ENCODE measurements around the gene DNM1L. TPM values are rescaled to one million over a fixed set of nuclear protein-coding genes. Genes with fewer than 3 reads are reported as not detected.

The DNM1L gene
- total RNA-seq, 4 donors from 2014 or later: 30.6 to 91.6 (median 50.0) TPM

GRCh38 chr12:32783029-32783428 is 103.9 kb downstream of the DNM1L start:
- no peak overlapping the region for H3K4me3 ChIP-seq
- H3K36me3 ChIP-seq: no peaks in the 10 kb centered on the region
- H3K9me3 ChIP-seq: no peaks in the 10 kb centered on the region
- no peak for DNase-seq
- H3K27ac ChIP-seq: no peak overlapping the region
- no peaks in the 10 kb centered on the region for H3K27me3 ChIP-seq
- TF ChIP-seq, protein P1, sequence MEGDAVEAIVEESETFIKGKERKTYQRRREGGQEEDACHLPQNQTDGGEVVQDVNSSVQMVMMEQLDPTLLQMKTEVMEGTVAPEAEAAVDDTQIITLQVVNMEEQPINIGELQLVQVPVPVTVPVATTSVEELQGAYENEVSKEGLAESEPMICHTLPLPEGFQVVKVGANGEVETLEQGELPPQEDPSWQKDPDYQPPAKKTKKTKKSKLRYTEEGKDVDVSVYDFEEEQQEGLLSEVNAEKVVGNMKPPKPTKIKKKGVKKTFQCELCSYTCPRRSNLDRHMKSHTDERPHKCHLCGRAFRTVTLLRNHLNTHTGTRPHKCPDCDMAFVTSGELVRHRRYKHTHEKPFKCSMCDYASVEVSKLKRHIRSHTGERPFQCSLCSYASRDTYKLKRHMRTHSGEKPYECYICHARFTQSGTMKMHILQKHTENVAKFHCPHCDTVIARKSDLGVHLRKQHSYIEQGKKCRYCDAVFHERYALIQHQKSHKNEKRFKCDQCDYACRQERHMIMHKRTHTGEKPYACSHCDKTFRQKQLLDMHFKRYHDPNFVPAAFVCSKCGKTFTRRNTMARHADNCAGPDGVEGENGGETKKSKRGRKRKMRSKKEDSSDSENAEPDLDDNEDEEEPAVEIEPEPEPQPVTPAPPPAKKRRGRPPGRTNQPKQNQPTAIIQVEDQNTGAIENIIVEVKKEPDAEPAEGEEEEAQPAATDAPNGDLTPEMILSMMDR (IDR thresholded peaks at IDR 0.05): no peak
- TF ChIP-seq POLR2A (IDR thresholded peaks at IDR 0.05): no peak
- no peaks in the 10 kb centered on the region for H3K4me1 ChIP-seq

DNA sequence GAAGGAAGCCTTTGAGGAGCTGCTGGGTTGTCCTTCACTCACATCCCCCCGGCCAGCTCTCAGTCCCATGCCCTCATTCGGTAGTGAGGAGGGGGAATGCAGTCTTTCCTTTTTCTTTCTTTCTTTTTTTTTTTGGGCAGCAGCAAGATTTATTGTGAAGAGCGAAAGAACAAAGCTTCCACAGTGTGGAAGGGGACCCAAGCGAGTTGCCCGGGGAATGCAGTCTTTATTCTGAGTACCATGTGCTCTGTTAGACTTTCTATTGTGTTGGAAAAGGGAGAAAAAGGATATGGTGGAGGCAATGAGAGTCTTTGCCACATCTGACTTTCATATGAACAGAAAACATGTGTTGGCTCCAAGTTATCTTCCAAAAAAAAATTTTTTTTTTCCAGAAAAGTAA is 106.5 kb downstream of the DNM1L start:
- Histone ChIP-seq H3K4me3 (no peak overlapping the region), H3K9me3 (no peaks in the 10 kb centered on the region), H3K27ac (no peak overlapping the region), H3K4me1 (no peaks in the 10 kb centered on the region), H3K27me3 (no peaks in the 10 kb centered on the region), H3K36me3 (peaks cover 0 to 6% (median 0%) of the 10 kb centered on the region in 3 donors)
- DNase-seq: no peak
- TF ChIP-seq POLR2A (IDR thresholded peaks at IDR 0.05): no peak
- TF ChIP-seq, protein P1 (IDR thresholded peaks at IDR 0.05): no peak

DNA sequence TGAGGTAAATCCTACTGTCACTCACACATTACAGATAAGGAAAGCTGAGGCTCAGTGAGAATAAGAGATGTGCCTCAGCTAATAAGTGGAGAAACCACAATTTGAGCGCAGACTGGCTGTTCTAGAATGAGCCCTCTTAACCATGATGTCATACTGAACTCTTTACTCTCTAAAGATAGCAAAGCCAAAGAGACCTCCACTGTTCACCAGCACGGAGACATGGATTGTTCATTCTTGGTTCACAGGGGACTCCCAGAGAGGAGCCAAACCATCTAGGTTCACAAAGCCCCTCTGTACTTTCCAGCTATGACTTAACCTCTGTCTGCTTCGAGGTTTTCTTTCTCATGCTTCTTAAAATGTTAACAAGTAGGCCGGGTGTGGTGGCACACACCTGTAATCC is 109.3 kb downstream of the DNM1L start:
- no peak for DNase-seq
- H3K4me1 ChIP-seq: no peaks in the 10 kb centered on the region

DNA sequence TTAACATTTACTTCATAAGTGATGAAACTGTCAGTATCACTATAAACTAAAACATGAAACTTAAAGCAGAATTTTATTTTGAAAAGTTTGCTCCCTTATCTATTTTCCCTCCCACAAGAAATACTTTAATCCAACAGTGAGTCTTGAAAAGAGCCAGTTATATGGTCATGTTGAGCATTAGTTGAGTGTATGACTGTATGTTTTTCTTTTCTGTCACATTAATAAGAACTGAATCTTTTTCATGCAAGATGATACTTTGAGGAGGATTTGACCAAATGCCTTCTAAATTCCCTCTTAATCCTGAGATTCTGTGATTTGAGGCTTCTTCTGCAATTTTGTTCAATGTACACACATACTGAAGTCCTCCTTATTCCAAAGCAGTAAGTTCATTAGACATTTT is 110.3 kb downstream of the DNM1L start:
- no peak overlapping the region for H3K4me3 ChIP-seq

More for the DNA sequence above, 109.3 kb downstream of the DNM1L start:
- Histone ChIP-seq H3K27ac (no peak overlapping the region), H3K27me3 (no peaks in the 10 kb centered on the region), H3K4me3 (no peak overlapping the region), H3K9me3 (no peaks in the 10 kb centered on the region), H3K36me3 (peaks cover 0 to 13% (median 0%) of the 10 kb centered on the region in 3 donors)
- no peak for TF ChIP-seq POLR2A (IDR thresholded peaks at IDR 0.05)
- TF ChIP-seq, protein P1 (IDR thresholded peaks at IDR 0.05): no peak

DNA sequence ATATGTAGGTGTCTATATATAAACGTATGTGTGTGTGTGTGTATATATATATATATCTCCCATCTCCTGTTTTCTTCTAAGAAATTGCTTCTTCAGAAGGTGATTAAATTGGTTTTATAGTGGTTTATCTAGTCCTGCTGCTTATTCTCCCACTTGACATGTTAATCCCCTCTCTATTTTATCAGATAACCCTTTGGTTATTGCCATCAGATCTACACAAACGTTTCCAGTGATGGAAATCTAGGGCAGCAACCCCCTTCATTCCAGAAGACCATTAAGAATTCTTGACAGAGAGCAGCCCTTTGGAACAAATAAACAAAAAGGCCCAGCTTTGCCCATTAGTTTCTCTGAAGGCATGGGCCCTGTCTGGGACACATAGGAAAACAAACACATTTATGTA is 110.8 kb downstream of the DNM1L start:
- Histone ChIP-seq H3K9me3 (no peaks in the 10 kb centered on the region), H3K36me3 (peaks cover 0 to 13% (median 0%) of the 10 kb centered on the region in 3 donors), H3K4me1 (no peaks in the 10 kb centered on the region), H3K4me3 (no peak overlapping the region), H3K27ac (no peak overlapping the region), H3K27me3 (no peaks in the 10 kb centered on the region)
- DNase-seq: no peak
- TF ChIP-seq, protein P1 (IDR thresholded peaks at IDR 0.05): no peak
- TF ChIP-seq POLR2A (IDR thresholded peaks at IDR 0.05): no peak

More for the DNA sequence above, 110.3 kb downstream of the DNM1L start:
- Histone ChIP-seq H3K27me3 (no peaks in the 10 kb centered on the region), H3K27ac (no peak overlapping the region), H3K4me1 (no peaks in the 10 kb centered on the region), H3K36me3 (peaks cover 0 to 13% (median 0%) of the 10 kb centered on the region in 3 donors), H3K9me3 (no peaks in the 10 kb centered on the region)
- TF ChIP-seq, protein P1 (IDR thresholded peaks at IDR 0.05): no peak
- no peak for TF ChIP-seq POLR2A (IDR thresholded peaks at IDR 0.05)
- no peak for DNase-seq

DNA sequence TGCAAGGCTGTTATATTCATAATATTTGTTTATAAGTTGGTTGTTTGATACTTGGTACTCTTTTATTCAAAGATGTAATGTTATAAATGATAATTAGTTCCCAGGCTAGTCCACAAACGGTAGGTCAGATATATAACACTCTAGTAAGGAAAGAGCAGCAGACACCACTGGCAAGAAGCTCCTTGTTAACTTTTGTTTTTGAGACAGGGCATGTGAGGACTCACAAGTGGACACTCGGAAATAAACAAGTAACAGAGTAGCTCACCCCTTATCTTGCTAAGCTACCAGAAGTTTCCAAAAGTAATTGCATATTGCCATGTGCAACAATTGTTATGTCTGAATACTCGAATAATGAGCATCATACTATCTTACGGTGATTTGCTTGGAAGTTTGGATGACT is 115.2 kb downstream of the DNM1L start:
- no peak for TF ChIP-seq POLR2A (IDR thresholded peaks at IDR 0.05)
- TF ChIP-seq, protein P1 (IDR thresholded peaks at IDR 0.05): no peak
- DNase-seq: no peak
- H3K27ac ChIP-seq: no peak overlapping the region
- no peaks in the 10 kb centered on the region for H3K4me1 ChIP-seq
- no peak overlapping the region for H3K4me3 ChIP-seq
- H3K36me3 ChIP-seq: peaks cover 0 to 20% (median 0%) of the 10 kb centered on the region in 3 donors
- H3K27me3 ChIP-seq: no peaks in the 10 kb centered on the region
- no peaks in the 10 kb centered on the region for H3K9me3 ChIP-seq

All from Peyer's patch (tissue), 4 donors.